Mesenchymal stem cell (in vitro differentiated cells and primary cell): ENCODE results near the gene TNFRSF11A.

Experiments used
- DNase-seq: peaks from one replicate; pipeline ENCODE4 v3.0.0-alpha.2; 2013
- H2AFZ ChIP-seq: one replicate; pipeline ENCODE4 v1.6.1; 2013; ENCODE audit warnings: low read depth, mild to moderate bottlenecking, control low read depth, inconsistent platforms, low read length, moderate library complexity
- H2AK5ac ChIP-seq: 2 replicates; pipeline ENCODE4 v1.6.1; 2013; ENCODE audit warnings: low read length, moderate library complexity, mild to moderate bottlenecking, inconsistent platforms; ENCODE audit not compliant: severe bottlenecking
- H2BK120ac ChIP-seq: one replicate; pipeline ENCODE4 v1.6.1; 2013; ENCODE audit warnings: low read depth, mild to moderate bottlenecking, inconsistent platforms, low read length, moderate library complexity
- H2BK12ac ChIP-seq, 2 experiments: one replicate each; pipeline ENCODE4 v1.6.1; 2013; ENCODE audit warnings: inconsistent platforms in 2 of 2, low read length in 2 of 2, mild to moderate bottlenecking in 2 of 2, moderate library complexity in 2 of 2, control low read depth in 1 of 2
- H2BK15ac ChIP-seq: one replicate; pipeline ENCODE4 v1.6.1; 2013; ENCODE audit warnings: mild to moderate bottlenecking, low read depth, inconsistent platforms; ENCODE audit not compliant: poor library complexity, severe bottlenecking
- H2BK5ac ChIP-seq: 2 replicates; pipeline ENCODE4 v1.6.1; 2013; ENCODE audit warnings: low read depth, mild to moderate bottlenecking, low read length, control low read depth, inconsistent platforms; ENCODE audit not compliant: poor library complexity, severe bottlenecking
- H3K14ac ChIP-seq, 2 experiments: one replicate each; pipeline ENCODE4 v1.6.1; 2013; ENCODE audit warnings: inconsistent platforms in 2 of 2, low read length in 2 of 2, control low read depth in 1 of 2, mild to moderate bottlenecking in 1 of 2, moderate library complexity in 1 of 2
- H3K18ac ChIP-seq, 2 experiments: one replicate each; pipeline ENCODE4 v1.6.1; 2013; ENCODE audit warnings: inconsistent platforms in 2 of 2, low read length in 2 of 2, control low read depth in 1 of 2, low read depth in 1 of 2, mild to moderate bottlenecking in 1 of 2
- H3K23ac ChIP-seq, 2 experiments: one replicate each; pipeline ENCODE4 v1.6.1; 2013; ENCODE audit warnings: inconsistent platforms in 2 of 2, low read length in 2 of 2, mild to moderate bottlenecking in 2 of 2, moderate library complexity in 2 of 2, control low read depth in 1 of 2
- H3K27ac ChIP-seq: 2 replicates; pipeline ENCODE4 v1.5.1; 2013; ENCODE audit warnings: mild to moderate bottlenecking, moderate library complexity, low read length, control low read depth, inconsistent platforms; ENCODE audit not compliant: poor library complexity, severe bottlenecking
- H3K27me3 ChIP-seq, 2 experiments: 2 replicates each; pipeline versions ENCODE4 v1.6.1 to v1.7.0; 2013; ENCODE audit warnings: low read length in 2 of 2, mild to moderate bottlenecking in 2 of 2, moderate library complexity in 2 of 2, control low read depth in 1 of 2, inconsistent platforms in 1 of 2; ENCODE audit not compliant: control insufficient read depth in 1 of 2, insufficient read depth in 1 of 2
- H3K36me3 ChIP-seq, 2 experiments: 2 replicates each; pipeline versions ENCODE4 v1.6.1 to v1.7.0; 2013; ENCODE audit warnings: low read length in 2 of 2, control low read depth in 1 of 2, inconsistent platforms in 1 of 2, low read depth in 1 of 2, mild to moderate bottlenecking in 1 of 2; ENCODE audit not compliant: insufficient read depth in 2 of 2, control insufficient read depth in 1 of 2
- H3K4ac ChIP-seq, 2 experiments: one replicate each; pipeline ENCODE4 v1.6.1; 2013; ENCODE audit warnings: inconsistent platforms in 2 of 2, low read length in 2 of 2, mild to moderate bottlenecking in 2 of 2, moderate library complexity in 2 of 2, control low read depth in 1 of 2, low read depth in 1 of 2
- H3K4me1 ChIP-seq: 2 replicates; pipeline ENCODE4 v1.6.1; 2013; ENCODE audit warnings: low read depth, low read length, control low read depth; ENCODE audit not compliant: control insufficient read depth, insufficient read depth
- H3K4me2 ChIP-seq: 2 replicates; pipeline ENCODE4 v1.6.1; 2013; ENCODE audit warnings: low read length, mild to moderate bottlenecking, inconsistent platforms; ENCODE audit not compliant: poor library complexity, severe bottlenecking
- H3K4me3 ChIP-seq, 2 experiments: 2 replicates each; pipeline versions ENCODE4 v1.5.1 to v1.7.0; 2013; ENCODE audit warnings: low read length in 2 of 2, mild to moderate bottlenecking in 2 of 2, control low read depth in 1 of 2, low read depth in 1 of 2; ENCODE audit not compliant: insufficient read depth in 1 of 2
- H3K79me1 ChIP-seq: replicated peaks from 2 replicates; pipeline ENCODE4 v1.6.1; 2013; ENCODE audit warnings: mild to moderate bottlenecking, control low read depth, low read length, inconsistent platforms; ENCODE audit not compliant: poor library complexity, severe bottlenecking
- H3K9ac ChIP-seq: 2 replicates; pipeline ENCODE4 v1.7.0; 2013; ENCODE audit warnings: mild to moderate bottlenecking, low read length, moderate library complexity
- H3K9me3 ChIP-seq: 2 replicates; pipeline ENCODE4 v1.7.0; 2013; ENCODE audit warnings: mild to moderate bottlenecking, low read length; ENCODE audit not compliant: control insufficient read depth
- H4K8ac ChIP-seq: one replicate; pipeline ENCODE4 v1.6.1; 2013; ENCODE audit warnings: inconsistent platforms, mild to moderate bottlenecking, low read length, moderate library complexity
- H4K91ac ChIP-seq: one replicate; pipeline ENCODE4 v1.6.1; 2013; ENCODE audit warnings: mild to moderate bottlenecking, low read length, inconsistent platforms
- WGBS: methylation state at CpG from one replicate; pipeline ENCODE4 v1.1.7; 2013; ENCODE audit warnings: mixed read lengths; 5-methylcytosine and 5-hydroxymethylcytosine counted together

The TNFRSF11A gene

DNA sequence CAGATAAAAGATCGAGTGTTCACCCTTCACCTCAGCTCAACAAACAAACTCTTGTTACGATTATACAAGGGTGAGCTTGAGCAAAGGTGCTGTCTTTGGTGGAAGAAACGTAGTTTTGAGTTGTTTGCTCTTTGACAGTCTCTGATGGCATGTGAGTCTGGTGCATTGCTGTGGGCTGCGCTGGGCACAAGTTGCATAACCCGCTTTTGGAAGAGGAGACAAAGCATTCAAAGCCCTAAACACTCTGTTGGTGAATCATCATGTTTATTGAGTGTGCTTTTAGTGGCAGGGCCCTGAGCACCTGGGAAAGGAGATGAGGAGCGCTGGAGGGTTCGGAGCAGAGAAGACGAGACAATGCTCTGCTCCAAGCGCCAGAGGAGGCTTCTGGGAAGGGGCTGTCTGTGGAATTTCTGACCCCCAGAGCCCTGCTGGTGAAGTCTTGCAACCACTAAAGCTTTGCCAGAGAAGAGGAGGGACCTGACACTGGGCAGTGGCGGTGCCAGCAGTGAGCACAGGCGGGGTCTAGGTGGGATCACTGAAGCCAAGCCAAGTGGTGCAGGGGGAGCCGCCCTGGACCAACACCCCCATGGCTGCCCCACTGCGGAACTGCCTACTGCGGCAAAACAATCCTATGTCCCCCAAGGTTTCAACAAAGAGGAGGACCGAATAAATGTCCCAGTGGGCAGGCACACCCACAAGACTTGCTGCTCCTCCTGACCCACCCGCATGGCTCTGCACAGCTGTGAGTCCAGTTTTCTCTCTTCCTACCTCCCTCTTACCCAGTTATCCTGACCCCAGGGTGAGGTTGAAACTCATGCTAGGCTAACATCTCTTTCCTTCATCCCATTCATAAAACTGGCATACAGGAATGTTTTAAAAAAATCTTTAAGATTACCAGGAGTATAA is 64.0 kb downstream of the TNFRSF11A start:
- H3K79me1 ChIP-seq = no peaks in the 10 kb centered on the region
- 84% methylated on average over 15 of the region's 16 CpGs for WGBS

DNA sequence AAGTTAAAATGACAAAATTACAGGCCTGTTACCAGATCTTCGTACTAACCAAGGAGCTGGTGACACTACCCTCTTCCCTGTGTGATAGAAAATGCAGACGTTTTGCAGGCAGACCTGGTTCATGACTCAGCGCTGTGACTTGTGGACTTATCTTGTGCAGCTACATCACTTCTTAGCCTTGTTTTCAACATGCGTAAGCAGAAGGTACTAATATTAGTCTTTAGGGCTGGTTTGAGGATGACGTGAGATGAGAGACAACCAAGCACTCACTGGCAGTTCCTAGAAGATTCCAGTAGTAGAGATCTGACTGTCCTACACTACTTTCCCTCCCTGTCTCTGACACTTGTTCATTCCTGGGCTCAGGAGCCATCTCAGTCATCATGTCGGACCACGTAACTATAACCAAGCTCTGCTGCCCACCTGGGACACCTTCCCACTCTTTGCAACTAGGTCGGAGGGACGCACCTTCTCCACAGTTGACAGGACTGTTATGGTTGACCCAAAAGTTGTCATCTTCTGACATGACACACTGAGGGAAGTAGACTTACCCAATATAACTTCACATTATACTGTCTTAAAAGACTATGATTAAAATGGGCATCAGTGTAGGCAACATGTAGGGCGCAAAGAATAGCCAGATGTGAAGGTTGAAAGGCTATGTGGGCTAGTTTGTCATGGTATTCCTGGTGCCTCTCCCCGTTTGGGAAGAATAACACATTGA is 64.8 kb downstream of the TNFRSF11A start:
- no peaks in the 10 kb centered on the region for H3K36me3 ChIP-seq
- H3K4me3 ChIP-seq = no peak overlapping the region
- no peak overlapping the region for H3K18ac ChIP-seq
- no peak overlapping the region for H3K9ac ChIP-seq
- no peak overlapping the region for H3K27ac ChIP-seq
- no peak overlapping the region for H2BK15ac ChIP-seq
- H3K4ac ChIP-seq = no peak overlapping the region
- H3K79me1 ChIP-seq = no peaks in the 10 kb centered on the region
- H4K91ac ChIP-seq = no peak overlapping the region
- 80% methylated on average over 9 of the region's 11 CpGs for WGBS
- H2AFZ ChIP-seq = no peak overlapping the region
- H2BK12ac ChIP-seq = no peak overlapping the region
- no peak overlapping the region for H2AK5ac ChIP-seq
- H3K27me3 ChIP-seq = peaks cover 0 to 15% of the 10 kb centered on the region in 2 experiments
- no peak overlapping the region for H2BK120ac ChIP-seq
- H3K4me2 ChIP-seq = no peak overlapping the region
- no peak overlapping the region for H3K14ac ChIP-seq
- no peak overlapping the region for H2BK5ac ChIP-seq
- no peaks in the 10 kb centered on the region for H3K9me3 ChIP-seq
- peaks cover 2% of the 10 kb centered on the region for H3K4me1 ChIP-seq
- H3K23ac ChIP-seq = no peak overlapping the region
- DNase-seq = peak; percentile 36
- no peak overlapping the region for H4K8ac ChIP-seq

More for the DNA sequence above, 64.0 kb downstream of the TNFRSF11A start:
- H3K14ac ChIP-seq = no peak overlapping the region
- no peaks in the 10 kb centered on the region for H3K9me3 ChIP-seq
- no peak overlapping the region for H2AFZ ChIP-seq
- H4K8ac ChIP-seq = no peak overlapping the region
- H2BK12ac ChIP-seq = no peak overlapping the region
- H4K91ac ChIP-seq = no peak overlapping the region
- H3K18ac ChIP-seq = no peak overlapping the region
- no peak for DNase-seq
- peaks cover 8% of the 10 kb centered on the region for H3K4me1 ChIP-seq
- peaks cover 0 to 14% of the 10 kb centered on the region in 2 experiments for H3K27me3 ChIP-seq
- no peak overlapping the region for H3K4me3 ChIP-seq
- no peak overlapping the region for H2AK5ac ChIP-seq
- no peaks in the 10 kb centered on the region for H3K36me3 ChIP-seq
- H2BK5ac ChIP-seq = no peak overlapping the region
- H2BK120ac ChIP-seq = no peak overlapping the region
- no peak overlapping the region for H3K27ac ChIP-seq
- H2BK15ac ChIP-seq = no peak overlapping the region
- H3K4me2 ChIP-seq = no peak overlapping the region
- H3K23ac ChIP-seq = no peak overlapping the region
- H3K9ac ChIP-seq = no peak overlapping the region
- no peak overlapping the region for H3K4ac ChIP-seq

DNA sequence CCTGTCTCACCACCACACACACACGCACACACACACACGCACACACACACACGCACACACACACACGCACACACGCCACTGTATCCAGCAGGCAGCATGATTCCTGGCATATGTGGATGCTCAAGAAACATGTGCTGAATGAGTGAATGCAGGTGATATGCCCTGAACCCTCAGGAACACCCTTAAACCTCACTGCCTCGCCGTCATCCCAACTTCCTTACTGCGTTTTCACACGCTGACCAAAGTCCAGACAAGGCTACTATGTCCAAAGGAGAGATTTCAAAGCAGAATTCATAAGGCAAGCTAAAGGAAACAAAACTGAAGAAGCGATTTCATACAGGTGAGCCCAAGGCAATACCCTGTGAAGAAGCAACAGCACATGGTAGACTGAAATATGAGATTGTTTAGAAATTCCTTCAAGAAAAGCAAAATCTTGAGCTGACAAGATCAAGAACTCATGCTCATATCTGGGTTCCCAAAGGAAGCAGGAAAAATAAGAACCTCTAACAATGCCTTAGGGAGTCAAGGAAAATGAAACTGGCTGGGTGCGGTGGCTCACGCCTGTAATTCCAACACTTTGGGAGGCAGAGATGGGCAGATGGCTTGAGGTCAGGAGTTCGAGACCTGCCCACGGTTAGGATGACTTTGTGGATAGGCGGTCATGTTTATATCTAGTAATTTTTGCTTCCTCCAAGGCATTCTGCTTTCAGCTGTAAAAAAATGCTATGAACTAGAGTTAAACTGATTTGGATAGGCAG is 69.1 kb downstream of the TNFRSF11A start:
- no peak overlapping the region for H3K4me2 ChIP-seq
- peak overlapping the region in 1 of 2 experiments; percentile 18 for H3K14ac ChIP-seq
- DNase-seq = no peak
- H3K36me3 ChIP-seq = no peaks in the 10 kb centered on the region
- H2AFZ ChIP-seq = no peak overlapping the region
- H3K27ac ChIP-seq = no peak overlapping the region
- no peak overlapping the region for H2BK5ac ChIP-seq
- H4K91ac ChIP-seq = no peak overlapping the region
- no peak overlapping the region for H3K9ac ChIP-seq
- H3K23ac ChIP-seq = no peak overlapping the region
- no peak overlapping the region for H2BK120ac ChIP-seq
- H2BK12ac ChIP-seq = no peak overlapping the region
- H3K9me3 ChIP-seq = no peaks in the 10 kb centered on the region
- H3K4me1 ChIP-seq = peaks cover 2% of the 10 kb centered on the region
- peaks cover 0 to 15% of the 10 kb centered on the region in 2 experiments for H3K27me3 ChIP-seq
- H3K4ac ChIP-seq = no peak overlapping the region
- no peak overlapping the region for H2AK5ac ChIP-seq
- H3K79me1 ChIP-seq = no peaks in the 10 kb centered on the region
- no peak overlapping the region for H3K18ac ChIP-seq
- H4K8ac ChIP-seq = no peak overlapping the region
- H3K4me3 ChIP-seq = no peak overlapping the region
- no peak overlapping the region for H2BK15ac ChIP-seq
- 96% methylated on average over 14 of the region's 15 CpGs for WGBS
